H9 (cell line): ENCODE measurements around the gene SFR1. TPM values are rescaled to one million over a fixed set of nuclear protein-coding genes. Genes with fewer than 3 reads are reported as not detected.

Experiments
- DNase-seq: peaks from one replicate; pipeline ENCODE4 v3.0.0-alpha.2; 2017
- H2AFZ ChIP-seq: one replicate; pipeline ENCODE4 v1.6.1; 2013; ENCODE audit warnings: mild to moderate bottlenecking, low read length, control low read depth, moderate library complexity
- H2AK5ac ChIP-seq: 2 replicates; pipeline ENCODE4 v1.6.1; 2013; ENCODE audit warnings: low read length, control low read depth, mixed read lengths; ENCODE audit not compliant: insufficient read length
- H2BK120ac ChIP-seq: one replicate; pipeline ENCODE4 v1.6.1; 2013; ENCODE audit warnings: low read depth, mild to moderate bottlenecking, low read length, control low read depth, inconsistent platforms; ENCODE audit not compliant: poor library complexity, severe bottlenecking
- H2BK12ac ChIP-seq: 2 replicates; pipeline ENCODE4 v1.6.1; 2013; ENCODE audit warnings: low read length, control low read depth, mixed read lengths, low read depth; ENCODE audit not compliant: insufficient read length
- H2BK15ac ChIP-seq: 2 replicates; pipeline ENCODE4 v1.6.1; 2013; ENCODE audit warnings: low read depth, low read length, control low read depth
- H2BK20ac ChIP-seq: one replicate; pipeline ENCODE4 v1.6.1; 2013; ENCODE audit warnings: low read depth, mild to moderate bottlenecking, low read length, control low read depth, inconsistent platforms; ENCODE audit not compliant: poor library complexity, severe bottlenecking
- H2BK5ac ChIP-seq: 2 replicates; pipeline ENCODE4 v1.6.1; 2013; ENCODE audit warnings: low read length, control low read depth, mixed read lengths; ENCODE audit not compliant: insufficient read length
- H3K14ac ChIP-seq: 2 replicates; pipeline ENCODE4 v1.6.1; 2013; ENCODE audit warnings: low read length, control low read depth; ENCODE audit not compliant: insufficient read depth
- H3K18ac ChIP-seq: 2 replicates; pipeline ENCODE4 v1.6.1; 2013; ENCODE audit warnings: low read depth, mild to moderate bottlenecking, mixed read lengths, low read length, control low read depth; ENCODE audit not compliant: insufficient read length
- H3K23ac ChIP-seq: 2 replicates; pipeline ENCODE4 v1.6.1; 2013; ENCODE audit warnings: low read length, control low read depth, mixed read lengths, low read depth; ENCODE audit not compliant: insufficient read length
- H3K23me2 ChIP-seq: 2 replicates; pipeline ENCODE4 v1.6.1; 2013; ENCODE audit warnings: low read depth, mild to moderate bottlenecking, mixed read lengths, low read length, control low read depth; ENCODE audit not compliant: insufficient read length, poor library complexity, severe bottlenecking
- H3K27ac ChIP-seq: 2 replicates; pipeline ENCODE4 v1.5.1; 2013; ENCODE audit warnings: low read length, control low read depth, mixed read lengths, low read depth; ENCODE audit not compliant: insufficient read length
- H3K27me3 ChIP-seq: 2 replicates; pipeline ENCODE4 v1.6.1; 2013; ENCODE audit warnings: low read length, control low read depth, inconsistent platforms; ENCODE audit not compliant: insufficient read depth
- H3K4ac ChIP-seq: 2 replicates; pipeline ENCODE4 v1.6.1; 2013; ENCODE audit warnings: low read depth, mild to moderate bottlenecking, control low read depth, inconsistent platforms, low read length, moderate library complexity
- H3K4me1 ChIP-seq: 2 replicates; pipeline ENCODE4 v1.6.1; 2013; ENCODE audit warnings: low read length, control low read depth, inconsistent platforms; ENCODE audit not compliant: insufficient read depth
- H3K4me2 ChIP-seq: 2 replicates; pipeline ENCODE4 v1.6.1; 2013; ENCODE audit warnings: low read length, control low read depth, mixed read lengths; ENCODE audit not compliant: insufficient read length, insufficient read depth
- H3K56ac ChIP-seq: 2 replicates; pipeline ENCODE4 v1.6.1; 2013; ENCODE audit warnings: low read depth, mild to moderate bottlenecking, mixed read lengths, low read length, control low read depth; ENCODE audit not compliant: insufficient read length
- H3K79me1 ChIP-seq: 2 replicates; pipeline ENCODE4 v1.6.1; 2013; ENCODE audit warnings: low read depth, mild to moderate bottlenecking, moderate library complexity, low read length, control low read depth, inconsistent platforms; ENCODE audit not compliant: insufficient read depth, poor library complexity, severe bottlenecking
- H3K79me2 ChIP-seq: 2 replicates; pipeline ENCODE4 v1.6.1; 2013; ENCODE audit warnings: low read length, control low read depth, inconsistent platforms; ENCODE audit not compliant: insufficient read depth
- H3K9ac ChIP-seq: 2 replicates; pipeline ENCODE4 v1.6.1; 2013; ENCODE audit warnings: low read length, control low read depth, mixed read lengths; ENCODE audit not compliant: insufficient read length; ENCODE audit errors: extremely low read depth
- H3K9me3 ChIP-seq: one replicate; pipeline ENCODE4 v1.6.1; 2013; ENCODE audit warnings: low read depth, low read length, inconsistent platforms; ENCODE audit not compliant: control insufficient read depth
- H3T11ph ChIP-seq: one replicate; pipeline ENCODE4 v1.6.1; 2013; ENCODE audit warnings: mild to moderate bottlenecking, low read length, control low read depth, inconsistent platforms
- H4K20me1 ChIP-seq: one replicate; pipeline ENCODE4 v1.6.1; 2013; ENCODE audit not compliant: control insufficient read depth, insufficient read length, insufficient read depth
- H4K5ac ChIP-seq: 2 replicates; pipeline ENCODE4 v1.6.1; 2013; ENCODE audit warnings: low read depth, mild to moderate bottlenecking, mixed read lengths, low read length, control low read depth; ENCODE audit not compliant: insufficient read length
- H4K8ac ChIP-seq: replicated peaks from 2 replicates; pipeline ENCODE4 v1.6.1; 2013; ENCODE audit warnings: low read length, control low read depth, mixed read lengths, low read depth; ENCODE audit not compliant: insufficient read length
- H4K91ac ChIP-seq: 2 replicates; pipeline ENCODE4 v1.6.1; 2013; ENCODE audit warnings: low read depth, mild to moderate bottlenecking, moderate library complexity, mixed read lengths, low read length, control low read depth; ENCODE audit not compliant: insufficient read length
- H3K27ac Mint-ChIP-seq, 3 experiments: 2 replicates in 2 of 3; 3 replicates in 1 of 3; pipeline ENCODE4 v1.8.0; 2020 to 2021; ENCODE audit warnings: mixed read lengths in 3 of 3, mild to moderate bottlenecking in 1 of 3, moderate library complexity in 1 of 3
- H3K27me3 Mint-ChIP-seq: 2 replicates; pipeline ENCODE4 v1.8.0; 2021; ENCODE audit warnings: low read depth, mild to moderate bottlenecking, moderate library complexity, mixed read lengths
- H3K36me3 Mint-ChIP-seq, 3 experiments: 2 replicates in 2 of 3; 3 replicates in 1 of 3; pipeline ENCODE4 v1.8.0; 2020 to 2021; ENCODE audit warnings: low read depth in 3 of 3, mixed read lengths in 3 of 3; ENCODE audit not compliant: insufficient read depth in 1 of 3
- H3K4me1 Mint-ChIP-seq, 2 experiments: 2 replicates each; pipeline ENCODE4 v1.8.0; 2020; ENCODE audit warnings: mixed read lengths in 2 of 2
- H3K4me3 Mint-ChIP-seq, 2 experiments: 2 replicates in 1 of 2; 3 replicates in 1 of 2; pipeline ENCODE4 v1.8.0; 2020 to 2021; ENCODE audit warnings: mild to moderate bottlenecking in 2 of 2, mixed read lengths in 2 of 2, moderate library complexity in 1 of 2
- H3K9me3 Mint-ChIP-seq, 2 experiments: 2 replicates in 1 of 2; 3 replicates in 1 of 2; pipeline ENCODE4 v1.8.0; 2020; ENCODE audit warnings: mild to moderate bottlenecking in 2 of 2, mixed read lengths in 2 of 2, moderate library complexity in 1 of 2
- CTCF ChIP-seq: fragments of 200-600 bp; sonication (generic); conservative IDR thresholded peaks from 3 replicates; pipeline ENCODE4 v1.8.0; 2021; ENCODE audit warnings: antibody characterized with exemption, mild to moderate bottlenecking
- WGBS: extraction: QIAGEN DNeasy Blood & Tissue Kit; methylation state at CpG from one replicate; pipeline ENCODE4 v1.1.7; 2013; ENCODE audit warnings: missing lambda C conversion rate, low lambda C conversion rate, mixed read lengths; ENCODE audit not compliant: insufficient read length; ENCODE audit errors: extremely low coverage; 5-methylcytosine and 5-hydroxymethylcytosine counted together
- total RNA-seq: library from RNA; stranded (reverse); gene quantifications from 2 replicates; pipeline ENCODE4 v1.2.1, GENCODE V29; 2021

Gene SFR1
- total RNA-seq, 1 experiment from 2014 or later = 6.5 TPM

GRCh38 chr10:104103956-104104355 lies 18.0 kb upstream of the SFR1 start:
- H3K56ac ChIP-seq = no peak overlapping the region
- Mint-ChIP-seq H3K36me3 (no peaks in the 10 kb centered on the region), H3K9me3 (no peaks in the 10 kb centered on the region), H3K4me3 (no peak overlapping the region), H3K27me3 (peaks cover 3% of the 10 kb centered on the region; the same call in 1 of the 2 replicates), H3K4me1 (peaks cover 6 to 14% of the 10 kb centered on the region in 2 experiments), H3K27ac (no peak overlapping the region)
- no peak overlapping the region for H2BK5ac ChIP-seq
- H4K20me1 ChIP-seq = no peaks in the 10 kb centered on the region
- no peak overlapping the region for H3T11ph ChIP-seq
- no peak overlapping the region for H2BK15ac ChIP-seq
- no peak overlapping the region for H3K4me2 ChIP-seq
- H3K79me2 ChIP-seq = no peaks in the 10 kb centered on the region
- no peak overlapping the region for H2AK5ac ChIP-seq
- DNase-seq = no peak
- H3K4me1 ChIP-seq = no peaks in the 10 kb centered on the region; the same call in 1 of the 2 replicates
- no peak for TF ChIP-seq CTCF
- no peak overlapping the region for H2AFZ ChIP-seq
- no peak overlapping the region for H2BK120ac ChIP-seq
- H4K8ac ChIP-seq = no peak overlapping the region
- H3K9me3 ChIP-seq = no peaks in the 10 kb centered on the region
- H3K27ac ChIP-seq = no peak overlapping the region
- no peaks in the 10 kb centered on the region for H3K27me3 ChIP-seq
- WGBS = no CpG with 5 or more reads among the region's 1 CpG
- H3K9ac ChIP-seq = no peak overlapping the region
- H4K5ac ChIP-seq = no peak overlapping the region
- H3K18ac ChIP-seq = no peak overlapping the region
- no peak overlapping the region for H2BK12ac ChIP-seq
- no peak overlapping the region for H3K14ac ChIP-seq
- no peak overlapping the region for H3K4ac ChIP-seq
- H3K23me2 ChIP-seq = no peaks in the 10 kb centered on the region
- H4K91ac ChIP-seq = no peak overlapping the region
- H2BK20ac ChIP-seq = no peak overlapping the region
- no peak overlapping the region for H3K23ac ChIP-seq
- no peaks in the 10 kb centered on the region for H3K79me1 ChIP-seq
